Bronchial epithelial cell (primary cell): ENCODE data around the gene SFT2D1. TPM values are rescaled to one million over a fixed set of nuclear protein-coding genes. Genes with fewer than 3 reads are reported as not detected.
"Not testable (repeated sequence)": the region's sequence is repeated elsewhere in the genome, so short reads cannot be mapped to it uniquely, and the experiment has no call there.

Source experiments
- DNase-seq: peaks from one replicate; pipeline ENCODE4 v3.0.0-alpha.2; 2010; ENCODE audit warnings: low read depth
- FAIRE-seq: peaks from 2 replicates; lab custom pipeline; 2011; peaks lifted over from hg19 to GRCh38; lab: Jason Lieb, UNC
- H3K27me3 ChIP-seq: 2 replicates; pipeline ENCODE4 v1.5.1; 2011; ENCODE audit warnings: low read length; ENCODE audit not compliant: control insufficient read depth, insufficient read depth
- H3K36me3 ChIP-seq: 2 replicates; pipeline ENCODE4 v1.5.1; 2011; ENCODE audit warnings: low read length; ENCODE audit not compliant: control insufficient read depth, insufficient read depth
- H3K4me3 ChIP-seq: 2 replicates; pipeline ENCODE4 v1.5.1; 2011; ENCODE audit warnings: mild to moderate bottlenecking, low read depth, low read length, control low read depth
- CTCF ChIP-seq: IDR thresholded peaks from 2 replicates; pipeline ENCODE4 v1.5.1; 2011; ENCODE audit warnings: mild to moderate bottlenecking, moderate library complexity, low read length, control low read depth, inconsistent platforms; ENCODE audit not compliant: insufficient read depth, severe bottlenecking
- total RNA-seq: library from RNA; depleted of rRNA; stranded (reverse); fragments of >200 nt; gene quantifications from 2 replicates; pipeline ENCODE4 v1.2.1, GENCODE V29; 2014

SFT2D1 gene
- total RNA-seq, 1 donor from 2014 or later = 61.6 TPM

- no peak for DNase-seq
- Histone ChIP-seq H3K27me3 (no peaks in the 10 kb centered on the region), H3K4me3 (no peak overlapping the region), H3K36me3 (no peaks in the 10 kb centered on the region)
- FAIRE-seq = no peak
- no peak for TF ChIP-seq CTCF
Measured at GRCh38 chr6:166348305-166348949, 6.1 kb upstream of the SFT2D1 start.

- Histone ChIP-seq H3K4me3 (no peak overlapping the region), H3K36me3 (no peaks in the 10 kb centered on the region), H3K27me3 (no peaks in the 10 kb centered on the region)
- TF ChIP-seq CTCF = no peak
- no peak for DNase-seq
- FAIRE-seq = no peak
Measured at GRCh38 chr6:166346965-166347364, 4.6 kb upstream of the SFT2D1 start.

GRCh38 chr6:166346449-166346848 lies 4.1 kb upstream of the SFT2D1 start:
- H3K27me3 ChIP-seq = no peaks in the 10 kb centered on the region
- no peak overlapping the region for H3K4me3 ChIP-seq
- TF ChIP-seq CTCF = no peak
- FAIRE-seq (no peak), DNase-seq (no peak)
- no peaks in the 10 kb centered on the region for H3K36me3 ChIP-seq

- H3K27me3 ChIP-seq, FAIRE-seq, H3K36me3 ChIP-seq, DNase-seq, H3K4me3 ChIP-seq: not testable (repeated sequence)
Measured at GRCh38 chr6:166345672-166346071, 3.3 kb upstream of the SFT2D1 start.

GRCh38 chr6:166344921-166345320 lies 2.6 kb upstream of the SFT2D1 start:
- not testable (repeated sequence) for DNase-seq, H3K36me3 ChIP-seq, FAIRE-seq, H3K4me3 ChIP-seq, H3K27me3 ChIP-seq

- no peak overlapping the region for H3K4me3 ChIP-seq
- no peaks in the 10 kb centered on the region for H3K36me3 ChIP-seq
- H3K27me3 ChIP-seq = no peaks in the 10 kb centered on the region
- FAIRE-seq (no peak), DNase-seq (no peak)
- TF ChIP-seq CTCF = no peak
Measured at GRCh38 chr6:166344240-166344639, 1.9 kb upstream of the SFT2D1 start.

- DNase-seq (no peak), FAIRE-seq (no peak)
- H3K4me3 ChIP-seq = peak overlapping the region; percentile 88
- H3K27me3 ChIP-seq = no peaks in the 10 kb centered on the region
- no peak for TF ChIP-seq CTCF
- H3K36me3 ChIP-seq = no peaks in the 10 kb centered on the region
Measured at GRCh38 chr6:166343150-166343487, 774 bp upstream of the SFT2D1 start.
